ENCODE data around the gene NPY5R.

The NPY5R gene

GRCh38 chr4:163343604-163344146 is at the start of gene NPY5R:
Gene NPY5R (plus strand): TSS chr4:163343892. CDS start chr4:163350274, 6,382 bp downstream.
- no peak for DNase-seq (ENCODE audit: low read depth in 1 of 2, low spot score in 1 of 2)

GRCh38 chr4:163295138-163295537 is 48.6 kb upstream of the NPY5R start:
- no peak for DNase-seq (ENCODE audit: low read depth in 1 of 2, low spot score in 1 of 2)

GRCh38 chr4:163300445-163300844 is 43.2 kb upstream of the NPY5R start:
- no peak for DNase-seq (ENCODE audit: low read depth in 1 of 2, low spot score in 1 of 2)

GRCh38 chr4:163303069-163303468 is 40.6 kb upstream of the NPY5R start:
- no peak for DNase-seq (ENCODE audit: low read depth in 1 of 2, low spot score in 1 of 2)

GRCh38 chr4:163309466-163309865 is 34.2 kb upstream of the NPY5R start:
- no peak for DNase-seq (ENCODE audit: low read depth in 1 of 2, low spot score in 1 of 2)

- DNase-seq (ENCODE audit: low read depth in 1 of 2, low spot score in 1 of 2), result no peak
These were observed 26.6 kb upstream of the NPY5R start for GRCh38 chr4:163317110-163317509.

GRCh38 chr4:163330916-163331628 is 12.6 kb upstream of the NPY5R start:
- no peak for DNase-seq (ENCODE audit: low read depth in 1 of 2, low spot score in 1 of 2)

- no peak for DNase-seq (ENCODE audit: low read depth in 1 of 2, low spot score in 1 of 2)
These were observed 11.9 kb upstream of the NPY5R start for GRCh38 chr4:163331629-163332376.

- peak in 1 of 2 donors; percentile 16 for DNase-seq (ENCODE audit: low read depth in 1 of 2, low spot score in 1 of 2)
These were observed 10.9 kb upstream of the NPY5R start, which contains the start of gene NPY1R for GRCh38 chr4:163332526-163333406. Gene NPY1R (minus strand): TSS chr4:163332596. CDS start chr4:163326554, 6,042 bp downstream.

- no peak for DNase-seq (ENCODE audit: low read depth in 1 of 2, low spot score in 1 of 2)
These were observed 8.3 kb upstream of the NPY5R start for GRCh38 chr4:163335384-163335783.

GRCh38 chr4:163344147-163345125 is 744 bp downstream of the NPY5R start:
- DNase-seq (ENCODE audit: low read depth in 1 of 2, low spot score in 1 of 2), result no peak

- no peak for DNase-seq (ENCODE audit: low read depth in 1 of 2, low spot score in 1 of 2)
These were observed 7.0 kb downstream of the NPY5R start for GRCh38 chr4:163350672-163351071.

- DNase-seq (ENCODE audit: low read depth in 1 of 2, low spot score in 1 of 2), result no peak
These were observed 9.4 kb downstream of the NPY5R start for GRCh38 chr4:163353054-163353453.

- DNase-seq (ENCODE audit: low read depth in 1 of 2, low spot score in 1 of 2), result no peak
These were observed 12.4 kb downstream of the NPY5R start for GRCh38 chr4:163356104-163356503.

GRCh38 chr4:163367651-163368050 is 24.0 kb downstream of the NPY5R start:
- DNase-seq (ENCODE audit: low read depth in 1 of 2, low spot score in 1 of 2), result no peak

GRCh38 chr4:163372029-163372428 is 28.3 kb downstream of the NPY5R start:
- DNase-seq (ENCODE audit: low read depth in 1 of 2, low spot score in 1 of 2), result no peak

- no peak for DNase-seq (ENCODE audit: low read depth in 1 of 2, low spot score in 1 of 2)
These were observed 35.0 kb downstream of the NPY5R start for GRCh38 chr4:163378661-163379060.

- no peak for DNase-seq (ENCODE audit: low read depth in 1 of 2, low spot score in 1 of 2)
These were observed 37.0 kb downstream of the NPY5R start for GRCh38 chr4:163380703-163381102.

GRCh38 chr4:163382178-163382869 is 38.6 kb downstream of the NPY5R start:
- DNase-seq (ENCODE audit: low read depth in 1 of 2, low spot score in 1 of 2), result no peak
